Measurements from ENCODE around the gene SLC22A4.

SLC22A4 gene

DNA sequence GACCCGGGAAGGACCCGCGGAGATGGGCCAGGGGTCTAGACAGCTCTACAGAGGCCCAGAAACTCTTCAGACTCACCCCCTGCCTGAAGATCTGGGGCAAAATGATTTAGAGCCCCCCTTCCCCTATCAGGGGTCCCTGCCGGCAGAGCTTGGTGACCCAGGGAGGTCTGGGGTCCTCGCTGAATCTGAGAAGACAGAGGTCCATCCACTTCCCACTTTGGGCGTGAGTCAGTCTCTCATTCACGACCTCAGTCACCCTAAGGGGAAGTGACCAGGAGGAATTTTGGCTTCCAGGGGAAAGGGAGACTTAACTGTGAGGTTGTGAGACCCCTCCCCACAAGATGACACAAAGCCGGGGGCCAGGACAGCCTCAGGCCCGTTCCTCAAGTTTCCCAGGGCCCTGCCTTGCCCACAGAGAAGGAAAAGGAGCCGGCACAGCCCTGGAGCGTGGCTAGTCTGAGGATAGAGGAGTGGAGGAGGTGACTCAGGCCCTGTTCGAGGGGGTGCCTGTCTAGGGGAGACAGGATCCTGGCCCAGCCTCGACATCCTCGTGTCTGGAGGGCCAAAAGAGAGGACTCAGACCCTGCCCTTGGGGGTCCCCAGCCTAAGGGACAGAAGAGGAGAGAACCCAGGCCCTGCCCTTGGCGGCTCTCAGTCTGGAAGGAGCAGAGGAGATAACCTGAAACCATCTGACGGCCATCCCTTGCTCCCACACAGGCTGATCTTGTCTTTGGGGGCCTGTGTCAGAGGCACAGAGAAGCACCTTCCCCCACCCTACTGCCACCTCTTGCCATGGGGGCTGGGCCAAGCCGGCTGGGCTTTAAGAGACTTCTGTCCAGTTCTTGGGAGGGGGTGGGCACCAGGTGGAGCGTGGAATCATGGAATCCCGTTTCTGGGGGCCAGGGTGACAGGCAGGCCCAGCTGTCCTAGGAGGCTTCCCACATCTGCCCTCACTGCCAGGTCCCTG lies 35.8 kb upstream of the SLC22A4 start:
- no peak for TF ChIP-seq ZFX (IDR thresholded peaks at IDR 0.05; ENCODE audit: borderline replicate concordance)
- TF ChIP-seq, protein P1, sequence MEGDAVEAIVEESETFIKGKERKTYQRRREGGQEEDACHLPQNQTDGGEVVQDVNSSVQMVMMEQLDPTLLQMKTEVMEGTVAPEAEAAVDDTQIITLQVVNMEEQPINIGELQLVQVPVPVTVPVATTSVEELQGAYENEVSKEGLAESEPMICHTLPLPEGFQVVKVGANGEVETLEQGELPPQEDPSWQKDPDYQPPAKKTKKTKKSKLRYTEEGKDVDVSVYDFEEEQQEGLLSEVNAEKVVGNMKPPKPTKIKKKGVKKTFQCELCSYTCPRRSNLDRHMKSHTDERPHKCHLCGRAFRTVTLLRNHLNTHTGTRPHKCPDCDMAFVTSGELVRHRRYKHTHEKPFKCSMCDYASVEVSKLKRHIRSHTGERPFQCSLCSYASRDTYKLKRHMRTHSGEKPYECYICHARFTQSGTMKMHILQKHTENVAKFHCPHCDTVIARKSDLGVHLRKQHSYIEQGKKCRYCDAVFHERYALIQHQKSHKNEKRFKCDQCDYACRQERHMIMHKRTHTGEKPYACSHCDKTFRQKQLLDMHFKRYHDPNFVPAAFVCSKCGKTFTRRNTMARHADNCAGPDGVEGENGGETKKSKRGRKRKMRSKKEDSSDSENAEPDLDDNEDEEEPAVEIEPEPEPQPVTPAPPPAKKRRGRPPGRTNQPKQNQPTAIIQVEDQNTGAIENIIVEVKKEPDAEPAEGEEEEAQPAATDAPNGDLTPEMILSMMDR (IDR thresholded peaks at IDR 0.05) = no peak
- no peak overlapping the region for H3K27ac ChIP-seq

- TF ChIP-seq, protein P1 (IDR thresholded peaks at IDR 0.05) = no peak
- no peak for TF ChIP-seq ZFX (IDR thresholded peaks at IDR 0.05; ENCODE audit: borderline replicate concordance)
- H3K27ac ChIP-seq = no peak overlapping the region
Measured at GRCh38 chr5:132259069-132259851, 34.9 kb upstream of the SLC22A4 start.

- H3K27ac ChIP-seq = no peak overlapping the region
Measured at GRCh38 chr5:132260051-132260450, 34.1 kb upstream of the SLC22A4 start.

GRCh38 chr5:132260714-132261551 lies 33.3 kb upstream of the SLC22A4 start:
- no peak overlapping the region for H3K27ac ChIP-seq
- TF ChIP-seq, protein P1 (IDR thresholded peaks at IDR 0.05) = no peak
- TF ChIP-seq ZFX (IDR thresholded peaks at IDR 0.05; ENCODE audit: borderline replicate concordance) = no peak

More at GRCh38 chr5:132260051-132260450, 34.1 kb upstream of the SLC22A4 start:
- TF ChIP-seq ZFX (IDR thresholded peaks at IDR 0.05; ENCODE audit: borderline replicate concordance) = no peak
- TF ChIP-seq, protein P1 (IDR thresholded peaks at IDR 0.05) = no peak

- no peak overlapping the region for H3K27ac ChIP-seq
- TF ChIP-seq ZFX (IDR thresholded peaks at IDR 0.05; ENCODE audit: borderline replicate concordance) = no peak
- TF ChIP-seq, protein P1 (IDR thresholded peaks at IDR 0.05) = no peak
Measured at GRCh38 chr5:132261881-132262845, 32.0 kb upstream of the SLC22A4 start.

Measured in 22Rv1 (cell line).